Measurements from ENCODE around the gene HDDC2.

The HDDC2 gene

DNA sequence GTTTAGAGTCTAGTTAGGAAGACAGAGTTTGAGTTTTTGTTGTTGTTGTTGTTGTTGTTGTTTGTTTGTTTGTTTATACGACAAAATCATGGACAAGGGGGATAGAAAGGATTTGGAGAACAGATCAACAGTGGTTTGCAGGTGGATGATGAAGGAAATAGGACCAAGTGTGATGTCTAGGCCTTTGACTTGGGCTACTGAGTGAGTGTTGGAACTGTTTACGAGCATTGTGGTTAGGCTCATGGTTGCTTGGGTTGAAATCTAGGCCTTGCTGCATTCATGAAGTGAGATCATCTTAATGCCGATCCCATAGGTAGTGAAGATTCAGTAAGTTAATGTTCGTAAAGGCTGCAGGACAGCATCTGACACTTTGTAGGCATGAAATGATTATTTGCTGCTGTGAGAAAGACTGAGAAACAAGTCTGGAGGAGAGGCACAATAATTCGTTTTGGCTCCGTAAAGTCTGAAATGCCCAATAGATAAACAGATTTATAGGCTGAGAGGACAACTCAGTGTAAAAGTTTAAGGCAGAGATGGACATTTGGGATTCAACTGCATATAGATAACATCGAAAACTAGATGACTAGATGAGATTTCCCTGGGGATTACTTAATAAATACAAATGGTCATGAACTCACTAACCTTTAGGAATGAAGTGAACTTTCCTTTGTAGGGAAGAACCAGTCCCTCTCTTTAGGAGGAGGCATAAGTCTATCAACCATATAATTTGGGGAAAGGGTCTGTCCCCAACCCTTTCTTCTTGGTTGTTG, 70.0 kb downstream of the HDDC2 start:
- peak overlapping the region; percentile 28; the same call in 1 of the 2 replicates for H3K27ac ChIP-seq
- TF ChIP-seq, protein P1, sequence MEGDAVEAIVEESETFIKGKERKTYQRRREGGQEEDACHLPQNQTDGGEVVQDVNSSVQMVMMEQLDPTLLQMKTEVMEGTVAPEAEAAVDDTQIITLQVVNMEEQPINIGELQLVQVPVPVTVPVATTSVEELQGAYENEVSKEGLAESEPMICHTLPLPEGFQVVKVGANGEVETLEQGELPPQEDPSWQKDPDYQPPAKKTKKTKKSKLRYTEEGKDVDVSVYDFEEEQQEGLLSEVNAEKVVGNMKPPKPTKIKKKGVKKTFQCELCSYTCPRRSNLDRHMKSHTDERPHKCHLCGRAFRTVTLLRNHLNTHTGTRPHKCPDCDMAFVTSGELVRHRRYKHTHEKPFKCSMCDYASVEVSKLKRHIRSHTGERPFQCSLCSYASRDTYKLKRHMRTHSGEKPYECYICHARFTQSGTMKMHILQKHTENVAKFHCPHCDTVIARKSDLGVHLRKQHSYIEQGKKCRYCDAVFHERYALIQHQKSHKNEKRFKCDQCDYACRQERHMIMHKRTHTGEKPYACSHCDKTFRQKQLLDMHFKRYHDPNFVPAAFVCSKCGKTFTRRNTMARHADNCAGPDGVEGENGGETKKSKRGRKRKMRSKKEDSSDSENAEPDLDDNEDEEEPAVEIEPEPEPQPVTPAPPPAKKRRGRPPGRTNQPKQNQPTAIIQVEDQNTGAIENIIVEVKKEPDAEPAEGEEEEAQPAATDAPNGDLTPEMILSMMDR (conservative IDR thresholded peaks at IDR 0.05): no peak

DNA sequence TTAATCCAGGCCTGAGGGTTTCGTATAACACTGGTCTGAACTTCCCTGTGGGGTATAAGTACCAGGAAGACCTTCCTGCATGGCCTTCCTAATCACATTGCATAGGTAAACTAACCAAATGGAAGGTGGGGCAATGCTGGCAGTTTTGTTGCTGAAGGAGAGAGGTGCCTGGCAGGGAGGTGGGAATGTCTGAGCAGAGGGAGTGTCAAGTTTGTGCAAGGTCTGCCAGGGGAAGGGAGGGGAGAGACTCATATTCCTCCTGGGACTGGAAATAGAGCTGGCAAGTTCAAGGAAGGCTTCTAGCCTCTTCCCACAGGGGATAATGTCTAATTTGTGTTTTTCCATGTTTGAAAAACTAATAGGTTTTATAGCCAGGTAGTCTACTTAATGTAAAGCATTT, 70.6 kb downstream of the HDDC2 start:
- peak overlapping the region; percentile 14; the same call in 1 of the 2 replicates for H3K27ac ChIP-seq
- TF ChIP-seq, protein P1 (conservative IDR thresholded peaks at IDR 0.05): no peak

DNA sequence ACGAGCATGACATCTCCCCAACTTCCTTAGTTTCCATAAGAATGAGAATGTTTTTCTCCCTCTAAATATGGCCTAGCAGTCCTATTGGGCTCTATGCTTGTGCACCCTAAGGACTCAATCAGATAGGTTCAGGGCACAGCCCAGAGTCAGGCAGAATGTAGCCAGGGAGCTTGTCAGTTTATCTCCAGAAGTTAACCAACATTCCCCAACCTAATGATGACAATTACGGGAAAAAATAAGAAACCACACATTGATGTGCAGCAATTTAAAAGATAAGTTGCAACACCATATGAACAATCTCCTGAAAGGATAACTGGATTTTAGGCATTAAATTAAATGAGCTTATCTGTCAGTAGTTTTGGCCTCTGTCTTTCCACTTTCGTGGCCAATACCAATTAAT, 71.1 kb downstream of the HDDC2 start:
- H3K27ac ChIP-seq: no peak overlapping the region; the same call in 1 of the 2 replicates
- TF ChIP-seq, protein P1 (conservative IDR thresholded peaks at IDR 0.05): no peak

GRCh38 chr6:125228981-125229479, 72.7 kb downstream of the HDDC2 start:
- no peak overlapping the region for H3K27ac ChIP-seq
- TF ChIP-seq, protein P1 (conservative IDR thresholded peaks at IDR 0.05): no peak

GRCh38 chr6:125227244-125227643, 74.5 kb downstream of the HDDC2 start:
- TF ChIP-seq, protein P1 (conservative IDR thresholded peaks at IDR 0.05): no peak
- no peak overlapping the region for H3K27ac ChIP-seq
